NCI-H1105 (cell line): ENCODE results near the gene SPDYE4.

Experiments
- DNase-seq: peaks from one replicate; lab custom pipeline; 2025; lab: John Stamatoyannopoulos, UW

Gene SPDYE4

GRCh38 chr17:8785547-8786413, 27.4 kb upstream of the SPDYE4 start:
- DNase-seq, result peak; percentile 77

DNA sequence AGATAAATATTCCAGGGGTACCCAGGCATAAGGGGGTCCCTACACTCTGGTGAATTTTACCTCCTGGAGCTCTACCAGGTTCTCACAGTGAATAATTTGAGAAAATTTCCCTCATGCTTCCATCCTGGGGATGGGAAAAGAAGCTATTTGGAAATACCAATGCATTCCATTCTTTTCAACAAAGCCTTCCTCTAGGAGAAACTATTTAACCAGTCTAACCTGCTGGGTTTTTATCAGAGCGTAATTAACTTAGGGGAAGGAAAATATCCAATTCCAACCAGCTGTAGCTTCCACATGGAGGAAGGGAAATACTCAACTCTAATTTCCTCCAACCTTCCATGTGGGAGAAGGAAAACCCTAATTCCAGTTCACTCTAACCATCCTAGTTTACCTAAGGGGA, 23.8 kb upstream of the SPDYE4 start:
- DNase-seq, result no peak

DNA sequence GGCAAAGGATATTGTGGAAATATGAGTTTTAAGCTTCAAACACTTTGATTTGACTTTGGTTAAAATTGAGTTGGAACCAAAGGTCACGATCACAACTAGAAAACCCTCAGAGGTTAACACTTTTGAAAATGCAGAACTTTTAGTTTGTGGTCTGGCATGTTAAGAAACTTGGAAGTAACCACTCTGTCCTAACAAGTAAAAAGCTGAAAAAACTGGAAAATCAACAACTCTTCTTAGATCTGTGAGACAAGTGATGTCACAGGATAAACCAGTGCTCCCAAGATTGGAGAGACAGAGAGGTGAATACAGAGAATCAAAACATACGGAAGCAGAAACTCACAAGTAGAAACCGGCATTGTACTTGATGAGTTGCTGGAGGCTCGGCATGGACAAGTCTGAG, 23.4 kb upstream of the SPDYE4 start:
- DNase-seq, result no peak

DNA sequence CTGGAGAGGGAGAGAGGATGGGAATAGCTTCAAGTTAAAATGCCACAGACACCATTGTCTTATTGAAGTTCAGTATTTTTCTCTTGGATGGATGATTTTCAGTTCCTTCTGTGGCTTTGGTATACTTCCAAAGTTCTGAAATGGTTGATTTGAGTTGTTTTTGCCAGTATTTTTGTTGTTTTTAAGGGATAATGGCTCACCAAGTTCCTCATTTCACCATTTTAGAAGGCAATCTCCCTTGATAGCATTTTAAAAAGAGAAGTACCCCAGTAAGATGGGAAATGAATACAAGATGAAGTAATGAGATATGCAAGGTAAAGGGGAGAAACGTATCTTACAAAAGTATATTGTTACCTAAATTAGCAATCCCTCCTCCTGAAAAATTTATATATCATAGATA, 18.5 kb upstream of the SPDYE4 start:
- DNase-seq, result no peak

DNA sequence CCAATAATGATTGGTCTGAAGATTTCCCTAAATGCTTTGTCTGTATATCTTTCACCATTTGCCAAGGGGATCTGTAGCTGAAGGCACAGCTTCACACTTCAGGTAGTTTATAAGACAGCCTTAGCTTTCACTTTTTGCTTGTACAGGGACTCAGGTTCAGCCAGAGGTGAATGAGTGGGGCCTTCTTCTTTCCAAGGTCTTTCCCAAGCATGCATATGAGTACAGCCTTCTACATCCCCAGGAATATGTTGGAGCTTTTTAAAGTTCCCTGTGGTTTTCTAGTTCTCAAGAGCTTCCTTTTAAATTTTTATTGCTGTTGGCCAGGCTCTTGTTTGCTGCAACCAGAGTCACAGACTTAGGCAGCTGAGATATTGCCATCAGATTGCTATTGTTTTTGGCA, 17.9 kb upstream of the SPDYE4 start:
- DNase-seq, result no peak

- no peak for DNase-seq
These were observed 8.4 kb upstream of the SPDYE4 start for GRCh38 chr17:8766731-8767130.

GRCh38 chr17:8762012-8762411, 3.7 kb upstream of the SPDYE4 start:
- DNase-seq, result no peak

- DNase-seq, result no peak
These were observed 1.2 kb downstream of the SPDYE4 start for GRCh38 chr17:8757189-8757588.

DNA sequence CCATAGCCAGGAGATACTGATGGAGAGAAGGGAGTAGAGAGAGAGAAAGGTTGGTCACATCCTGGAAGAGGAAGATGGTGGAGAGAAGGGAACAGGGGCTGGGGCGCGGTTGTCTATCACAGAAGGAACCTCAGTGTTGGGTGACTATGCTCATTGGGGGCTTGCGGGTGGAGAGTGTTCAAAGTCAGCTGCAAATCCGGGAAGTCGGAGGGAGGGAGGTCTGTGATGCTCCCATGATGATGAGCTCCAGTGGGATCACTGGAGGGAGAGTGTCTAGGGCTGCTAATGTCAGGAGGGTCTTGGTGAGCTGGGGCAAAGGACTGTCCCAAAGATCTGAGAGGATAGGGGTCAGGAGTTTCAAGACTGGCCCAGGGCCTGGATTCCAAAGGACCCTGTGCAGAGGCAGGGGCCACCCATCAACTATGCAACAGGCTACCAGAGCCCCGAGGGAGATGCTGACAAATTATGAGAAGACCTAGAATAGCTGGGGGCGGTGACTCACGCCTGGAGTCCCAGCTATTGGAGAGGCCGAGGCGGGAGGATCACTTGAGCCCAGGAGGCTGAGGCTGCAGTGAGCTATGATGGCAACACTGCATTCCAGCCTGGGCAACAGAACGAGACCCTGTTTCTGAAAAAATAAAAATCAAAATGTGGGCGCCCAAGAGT, 2.6 kb downstream of the SPDYE4 start:
- DNase-seq, result no peak

- DNase-seq, result no peak
These were observed 3.5 kb downstream of the SPDYE4 start for GRCh38 chr17:8754890-8755289.

- peak; percentile 33 for DNase-seq
These were observed 4.3 kb downstream of the SPDYE4 start for GRCh38 chr17:8753976-8754440.

GRCh38 chr17:8753136-8753975, 5.0 kb downstream of the SPDYE4 start:
- DNase-seq, result no peak

DNA sequence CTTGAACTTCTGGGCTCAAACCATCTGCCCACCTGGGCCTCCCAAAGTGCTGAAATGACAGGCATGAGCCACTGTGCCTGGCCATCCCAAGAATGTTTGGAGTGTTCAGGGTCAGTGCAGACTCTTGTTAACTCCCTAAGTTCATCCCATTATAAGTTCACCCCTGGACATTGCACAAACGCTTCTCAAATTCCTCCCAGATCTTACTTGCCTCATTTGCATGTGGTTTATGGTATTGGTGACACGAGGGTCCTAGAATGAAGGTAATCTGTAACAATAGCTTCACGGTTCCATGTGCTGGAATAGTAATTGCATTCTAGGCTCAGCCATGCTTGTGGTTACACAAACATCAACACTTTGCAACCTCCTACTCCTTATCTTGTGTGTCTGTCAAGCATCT, 8.7 kb downstream of the SPDYE4 start:
- DNase-seq, result no peak

DNA sequence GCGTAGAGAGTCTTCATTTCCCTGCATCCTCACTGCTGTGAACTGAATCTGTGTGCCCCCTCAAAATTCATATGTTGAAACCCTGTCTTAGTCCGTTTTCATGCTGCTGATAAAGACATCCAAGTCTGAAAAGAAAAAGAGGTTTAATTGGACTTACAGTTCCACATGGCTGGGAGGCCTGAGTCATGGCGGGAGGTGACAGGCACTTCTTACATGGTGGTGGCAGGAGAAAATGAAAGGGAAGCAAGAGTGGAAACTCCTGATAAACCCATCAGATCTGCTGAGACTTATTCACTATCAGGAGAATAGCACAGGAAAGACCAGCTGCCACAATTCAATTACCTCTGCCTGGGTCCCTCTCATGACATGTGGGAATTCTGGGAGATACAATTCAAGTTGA, 10.6 kb downstream of the SPDYE4 start:
- DNase-seq, result no peak

GRCh38 chr17:8746501-8747236, 11.7 kb downstream of the SPDYE4 start:
- DNase-seq, result no peak

- DNase-seq, result peak; percentile 48
These were observed 12.5 kb downstream of the SPDYE4 start for GRCh38 chr17:8745586-8746500.

DNA sequence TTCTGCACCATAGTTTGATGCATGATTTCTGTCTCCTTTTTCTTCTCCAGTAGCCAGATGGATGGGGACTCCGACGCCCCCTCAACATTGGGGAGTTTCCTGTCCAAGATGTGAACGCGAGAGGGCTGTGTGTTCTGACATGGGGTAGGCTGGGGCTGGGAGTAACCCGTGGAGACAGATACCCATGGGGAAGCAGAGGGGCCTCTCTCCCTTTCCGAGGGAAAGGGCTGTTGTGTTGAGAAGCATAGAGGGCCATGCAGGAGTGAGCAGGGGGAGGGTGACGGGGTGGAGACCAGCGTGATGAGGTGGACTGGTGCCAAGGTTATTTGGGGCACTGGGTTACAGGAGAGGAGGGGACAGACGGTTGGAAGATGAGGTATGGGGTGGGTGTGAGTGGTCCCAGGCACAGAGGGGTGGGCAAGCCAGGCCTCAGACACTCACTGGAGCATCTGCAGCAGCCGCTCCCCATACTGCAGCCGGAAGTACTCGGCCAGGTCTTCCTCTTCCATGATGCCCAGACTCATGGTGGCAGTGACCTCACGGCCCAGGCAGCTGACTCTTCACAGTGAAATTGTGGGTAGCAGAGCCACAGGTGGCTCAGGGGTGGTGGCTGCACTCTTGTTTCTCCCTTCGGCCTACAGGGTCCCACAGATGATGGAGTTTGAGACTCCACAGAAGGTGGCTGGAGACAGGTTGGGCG, 14.1 kb downstream of the SPDYE4 start:
- no peak for DNase-seq

DNA sequence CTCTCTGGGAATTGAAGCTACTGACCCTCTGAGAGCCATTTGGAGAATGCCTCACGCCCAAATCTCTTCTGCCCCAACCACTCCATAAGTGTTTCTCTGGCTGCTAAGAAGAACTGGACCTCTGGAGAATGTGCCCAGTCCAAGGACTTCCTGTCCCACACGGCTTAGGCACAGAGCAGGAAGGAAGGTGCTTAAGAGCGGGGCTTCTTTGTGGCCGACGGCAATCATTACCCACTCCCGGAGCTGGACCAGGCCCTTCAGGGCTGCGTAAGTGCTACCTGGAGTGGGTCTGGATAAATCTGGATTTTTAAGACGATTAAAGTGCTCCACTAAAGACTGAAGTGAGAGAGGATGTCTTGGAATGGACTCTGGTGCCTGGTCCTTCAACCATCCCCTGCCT, 15.5 kb downstream of the SPDYE4 start:
- no peak for DNase-seq

DNA sequence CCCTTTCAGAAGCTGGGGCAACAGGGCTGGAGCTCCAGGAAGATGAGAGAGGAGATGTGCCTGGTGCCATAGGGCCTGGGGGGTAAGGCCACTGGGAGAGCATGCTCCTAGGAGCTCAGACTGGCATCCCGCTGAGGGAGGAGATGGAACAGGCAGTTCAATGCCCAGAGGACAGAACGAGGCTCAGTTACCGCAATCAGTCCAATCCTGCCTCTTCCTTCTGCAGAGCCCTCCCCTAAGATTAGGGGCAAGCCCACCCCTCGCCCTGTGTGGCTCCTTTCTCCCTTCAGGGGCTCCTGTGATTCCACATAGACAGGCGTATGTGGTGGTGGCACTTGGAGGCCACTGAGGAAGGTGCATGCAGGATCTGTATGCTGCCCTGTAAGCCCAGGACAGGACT, 16.1 kb downstream of the SPDYE4 start:
- DNase-seq, result no peak

DNA sequence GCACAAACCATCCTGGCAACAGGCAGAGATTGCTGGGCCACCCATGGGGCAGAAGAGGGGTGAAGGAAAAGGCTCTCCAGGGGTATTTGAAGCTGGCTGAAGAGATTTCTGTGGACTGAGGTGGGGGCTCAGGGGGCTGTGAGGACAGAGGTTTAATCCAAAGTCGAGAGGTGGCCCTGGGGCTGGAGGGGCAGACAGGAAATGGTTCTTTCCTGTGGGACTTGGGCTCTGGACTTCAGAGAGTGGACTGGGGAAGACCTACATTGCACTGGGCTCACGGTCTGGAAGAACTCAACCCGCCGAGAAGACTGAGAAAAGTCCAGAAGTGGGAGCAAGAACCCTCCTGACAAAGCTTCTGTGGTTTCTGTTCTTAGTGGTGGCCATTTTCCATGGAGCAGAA, 16.6 kb downstream of the SPDYE4 start:
- no peak for DNase-seq
